ENCODE measurements around the gene GLYATL1.

DNA sequence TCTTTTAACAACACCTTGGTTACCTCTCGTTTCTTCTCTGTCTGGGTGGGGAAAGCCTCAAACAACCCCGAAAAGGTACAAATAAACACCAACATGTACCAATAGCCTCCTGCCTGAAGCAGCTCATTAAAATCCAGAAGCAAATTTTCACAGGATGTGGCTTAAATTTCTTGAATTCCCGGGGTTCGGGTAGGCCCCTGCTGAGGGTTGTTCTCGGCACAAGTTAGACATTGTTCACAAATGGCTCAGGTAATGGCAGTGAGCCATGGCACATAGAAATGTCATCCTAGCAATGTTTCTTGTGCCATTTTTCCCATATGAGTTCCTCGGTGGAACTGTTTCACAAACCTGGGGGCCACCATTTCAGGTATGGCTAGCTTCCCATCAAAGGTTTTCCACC is 19.7 kb upstream of the GLYATL1 start:
- no peak for TF ChIP-seq SP1 (CRISPR knock-in tag; conservative IDR thresholded peaks at IDR 0.05)
- TF ChIP-seq, protein P1, sequence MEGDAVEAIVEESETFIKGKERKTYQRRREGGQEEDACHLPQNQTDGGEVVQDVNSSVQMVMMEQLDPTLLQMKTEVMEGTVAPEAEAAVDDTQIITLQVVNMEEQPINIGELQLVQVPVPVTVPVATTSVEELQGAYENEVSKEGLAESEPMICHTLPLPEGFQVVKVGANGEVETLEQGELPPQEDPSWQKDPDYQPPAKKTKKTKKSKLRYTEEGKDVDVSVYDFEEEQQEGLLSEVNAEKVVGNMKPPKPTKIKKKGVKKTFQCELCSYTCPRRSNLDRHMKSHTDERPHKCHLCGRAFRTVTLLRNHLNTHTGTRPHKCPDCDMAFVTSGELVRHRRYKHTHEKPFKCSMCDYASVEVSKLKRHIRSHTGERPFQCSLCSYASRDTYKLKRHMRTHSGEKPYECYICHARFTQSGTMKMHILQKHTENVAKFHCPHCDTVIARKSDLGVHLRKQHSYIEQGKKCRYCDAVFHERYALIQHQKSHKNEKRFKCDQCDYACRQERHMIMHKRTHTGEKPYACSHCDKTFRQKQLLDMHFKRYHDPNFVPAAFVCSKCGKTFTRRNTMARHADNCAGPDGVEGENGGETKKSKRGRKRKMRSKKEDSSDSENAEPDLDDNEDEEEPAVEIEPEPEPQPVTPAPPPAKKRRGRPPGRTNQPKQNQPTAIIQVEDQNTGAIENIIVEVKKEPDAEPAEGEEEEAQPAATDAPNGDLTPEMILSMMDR (IDR thresholded peaks at IDR 0.05), result no peak
- TF ChIP-seq, protein P2, sequence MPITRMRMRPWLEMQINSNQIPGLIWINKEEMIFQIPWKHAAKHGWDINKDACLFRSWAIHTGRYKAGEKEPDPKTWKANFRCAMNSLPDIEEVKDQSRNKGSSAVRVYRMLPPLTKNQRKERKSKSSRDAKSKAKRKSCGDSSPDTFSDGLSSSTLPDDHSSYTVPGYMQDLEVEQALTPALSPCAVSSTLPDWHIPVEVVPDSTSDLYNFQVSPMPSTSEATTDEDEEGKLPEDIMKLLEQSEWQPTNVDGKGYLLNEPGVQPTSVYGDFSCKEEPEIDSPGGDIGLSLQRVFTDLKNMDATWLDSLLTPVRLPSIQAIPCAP (CRISPR knock-in tag; IDR thresholded peaks at IDR 0.05), result no peak
- TF ChIP-seq ZNF671 (CRISPR knock-in tag; IDR thresholded peaks at IDR 0.05), result no peak
- TF ChIP-seq, protein P3, sequence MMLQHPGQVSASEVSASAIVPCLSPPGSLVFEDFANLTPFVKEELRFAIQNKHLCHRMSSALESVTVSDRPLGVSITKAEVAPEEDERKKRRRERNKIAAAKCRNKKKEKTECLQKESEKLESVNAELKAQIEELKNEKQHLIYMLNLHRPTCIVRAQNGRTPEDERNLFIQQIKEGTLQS (CRISPR knock-in tag; conservative IDR thresholded peaks at IDR 0.05), result no peak
